CD8-positive, alpha-beta memory T cell (primary cell): ENCODE data around the gene CELF2. TPM values are rescaled to one million over a fixed set of nuclear protein-coding genes. Genes with fewer than 3 reads are reported as not detected.

Source experiments
- CTCF ChIA-PET: fragments of 350-600 bp; sonication (Branson Sonifier 250); formaldehyde crosslinking; loops from one replicate; lab custom pipeline; 2021; ENCODE audit warnings: antibody characterized with exemption; lab: Charles Lee
- POLR2A ChIA-PET: fragments of 350-600 bp; sonication (Branson Sonifier 250); formaldehyde crosslinking; loops from one replicate; lab custom pipeline; 2021; ENCODE audit warnings: antibody characterized with exemption; lab: Charles Lee
- DNase-seq, 5 donors: peaks; one replicate each; pipeline versions ENCODE4 v3.0.0 to v3.0.0-alpha.2; 2020 to 2022; ENCODE audit warnings: mixed read lengths in 1 of 5
- H3K27ac ChIP-seq: one replicate; pipeline ENCODE4 v1.7.0; 2013; ENCODE audit warnings: low read depth, mild to moderate bottlenecking, low read length, moderate library complexity
- H3K27me3 ChIP-seq: 2 replicates; pipeline ENCODE4 v1.7.0; 2013; ENCODE audit warnings: low read length, mild to moderate bottlenecking; ENCODE audit not compliant: insufficient read depth, poor library complexity, severe bottlenecking
- H3K36me3 ChIP-seq: 2 replicates; pipeline ENCODE4 v1.7.0; 2013; ENCODE audit warnings: mild to moderate bottlenecking, low read length, moderate library complexity; ENCODE audit not compliant: insufficient read depth
- H3K4me1 ChIP-seq: 2 replicates; pipeline ENCODE4 v1.7.0; 2013; ENCODE audit warnings: mild to moderate bottlenecking, low read length, moderate library complexity; ENCODE audit not compliant: insufficient read depth
- H3K4me3 ChIP-seq: 2 replicates; pipeline ENCODE4 v1.7.0; 2013; ENCODE audit warnings: mild to moderate bottlenecking, low read length
- H3K9me3 ChIP-seq: 2 replicates; pipeline ENCODE4 v1.7.0; 2013; ENCODE audit warnings: mild to moderate bottlenecking, low read length
- H3K27ac Mint-ChIP-seq, 8 donors: one replicate each; pipeline ENCODE4 v1.8.0; 2020 to 2021; ENCODE audit warnings: mixed read lengths in 8 of 8, mild to moderate bottlenecking in 6 of 8, inconsistent platforms in 3 of 8, moderate library complexity in 3 of 8
- H3K27me3 Mint-ChIP-seq, 2 donors: one replicate each; pipeline ENCODE4 v1.8.0; 2020 to 2021; ENCODE audit warnings: mixed read lengths in 2 of 2, mild to moderate bottlenecking in 1 of 2, moderate library complexity in 1 of 2
- H3K36me3 Mint-ChIP-seq, 3 donors: one replicate each; pipeline ENCODE4 v1.8.0; 2020 to 2021; ENCODE audit warnings: mixed read lengths in 3 of 3, inconsistent platforms in 1 of 3, mild to moderate bottlenecking in 1 of 3
- H3K4me1 Mint-ChIP-seq, 3 donors: one replicate each; pipeline ENCODE4 v1.8.0; 2020 to 2021; ENCODE audit warnings: mixed read lengths in 3 of 3, inconsistent platforms in 1 of 3, mild to moderate bottlenecking in 1 of 3
- H3K4me3 Mint-ChIP-seq, 7 donors: one replicate each; pipeline ENCODE4 v1.8.0; 2020 to 2021; ENCODE audit warnings: mixed read lengths in 7 of 7, mild to moderate bottlenecking in 6 of 7, moderate library complexity in 4 of 7, inconsistent platforms in 2 of 7
- H3K9me3 Mint-ChIP-seq, 5 donors: one replicate each; pipeline ENCODE4 v1.8.0; 2020 to 2022; ENCODE audit warnings: mixed read lengths in 5 of 5, mild to moderate bottlenecking in 3 of 5, moderate library complexity in 2 of 5, inconsistent platforms in 1 of 5
- polyA plus RNA-seq: library from polyadenylated mRNA; unstranded; fragments of 300-500 nt; fragmentation: Illumina TruSeq; gene quantifications from one replicate; pipeline ENCODE4 v1.2.3, GENCODE V29; 2021
- total RNA-seq, 2 experiments: library from RNA; stranded (reverse); gene quantifications; one replicate each; pipeline ENCODE4 v1.2.3, GENCODE V29; 2021

CELF2 gene
- total and polyA plus RNA-seq, 3 experiments from 2014 or later, result 154 to 166 (median 155) TPM

DNA sequence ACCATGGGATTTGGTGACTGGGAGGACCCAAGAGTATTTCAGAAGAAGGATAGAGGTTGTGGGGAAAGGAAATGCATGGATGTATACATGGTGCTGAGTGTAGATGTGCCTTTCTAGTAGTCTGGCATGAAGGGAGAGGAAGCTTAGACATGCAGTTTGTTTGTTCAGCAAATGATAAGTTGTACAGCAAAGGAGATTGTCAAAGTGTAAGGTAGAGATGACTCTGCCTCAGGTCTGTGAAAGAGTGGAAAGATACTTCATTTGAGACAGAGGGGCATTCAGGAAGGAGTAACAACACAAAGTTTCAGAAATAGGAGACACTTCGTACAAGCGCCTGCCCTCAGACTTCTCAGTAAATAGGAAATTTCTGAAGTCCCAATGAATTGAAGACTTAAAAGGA lies 152.3 kb downstream of the CELF2 start:
- peaks cover 23% of the 10 kb centered on the region for H3K36me3 ChIP-seq
- POLR2A ChIA-PET, result interaction anchor here (0.6 to 4.3 kb wide), 7 partner anchors 9 to 39 kb away, joined by 3 to 30 read pairs (median 9); no protein-coding TSS in a partner anchor
- H3K27me3 Mint-ChIP-seq, result peaks cover 0 to 2% of the 10 kb centered on the region in 2 donors
- H3K27ac Mint-ChIP-seq, result no peak overlapping the region
- no peaks in the 10 kb centered on the region for H3K27me3 ChIP-seq
- DNase-seq, result no peak
- H3K9me3 ChIP-seq, result no peaks in the 10 kb centered on the region
- peaks cover 17 to 44% (median 29%) of the 10 kb centered on the region in 3 donors for H3K36me3 Mint-ChIP-seq
- H3K4me1 Mint-ChIP-seq, result peaks cover 0 to 7% (median 6%) of the 10 kb centered on the region in 3 donors
- H3K9me3 Mint-ChIP-seq, result no peaks in the 10 kb centered on the region
- H3K4me1 ChIP-seq, result peaks cover 68% of the 10 kb centered on the region
- H3K27ac ChIP-seq, result peak overlapping the region; percentile 92
- no peak overlapping the region for H3K4me3 Mint-ChIP-seq
- peak overlapping the region; percentile 72 for H3K4me3 ChIP-seq
- CTCF ChIA-PET, result interaction anchor here (1.4 to 13.1 kb wide), 3 partner anchors 22 to 72 kb away, joined by 4 to 288 read pairs (median 4); no protein-coding TSS in a partner anchor

DNA sequence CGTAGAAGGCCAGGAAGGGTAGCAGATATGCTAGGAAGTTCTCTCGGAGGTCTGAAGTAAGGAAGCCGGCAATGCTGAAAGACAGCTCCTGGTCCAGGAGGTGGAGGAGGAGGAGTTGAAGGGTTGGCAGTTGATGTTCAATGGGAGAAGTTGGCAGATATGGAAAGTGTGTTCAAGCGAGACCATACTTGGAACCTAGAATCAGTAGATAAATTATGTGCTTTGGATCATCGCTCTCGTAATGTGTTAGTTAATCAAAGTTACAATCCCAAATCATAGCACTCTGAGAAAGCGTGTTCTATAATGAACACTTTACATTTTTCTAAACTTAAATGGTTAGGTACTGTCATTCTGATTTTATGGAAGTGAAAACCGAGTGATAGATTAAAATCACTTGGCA lies 152.9 kb downstream of the CELF2 start:
- no peak for DNase-seq
- H3K4me3 ChIP-seq, result peak overlapping the region; percentile 72
- Mint-ChIP-seq H3K27me3 (no peaks in the 10 kb centered on the region), H3K36me3 (peaks cover 19 to 45% (median 31%) of the 10 kb centered on the region in 3 donors), H3K4me1 (peaks cover 0 to 7% (median 6%) of the 10 kb centered on the region in 3 donors), H3K4me3 (no peak overlapping the region), H3K27ac (no peak overlapping the region), H3K9me3 (no peaks in the 10 kb centered on the region)
- H3K27ac ChIP-seq, result peak overlapping the region; percentile 92
- no peaks in the 10 kb centered on the region for H3K9me3 ChIP-seq
- H3K4me1 ChIP-seq, result peaks cover 74% of the 10 kb centered on the region
- H3K27me3 ChIP-seq, result no peaks in the 10 kb centered on the region
- ChIA-PET POLR2A (interaction anchor here (0.6 to 4.3 kb wide), 7 partner anchors 8 to 39 kb away, joined by 3 to 30 read pairs (median 9); no protein-coding TSS in a partner anchor), CTCF (interaction anchor here (0.8 to 13.1 kb wide), 4 partner anchors 12 to 71 kb away, joined by 3 to 288 read pairs (median 4); no protein-coding TSS in a partner anchor)
- peaks cover 23% of the 10 kb centered on the region for H3K36me3 ChIP-seq

DNA sequence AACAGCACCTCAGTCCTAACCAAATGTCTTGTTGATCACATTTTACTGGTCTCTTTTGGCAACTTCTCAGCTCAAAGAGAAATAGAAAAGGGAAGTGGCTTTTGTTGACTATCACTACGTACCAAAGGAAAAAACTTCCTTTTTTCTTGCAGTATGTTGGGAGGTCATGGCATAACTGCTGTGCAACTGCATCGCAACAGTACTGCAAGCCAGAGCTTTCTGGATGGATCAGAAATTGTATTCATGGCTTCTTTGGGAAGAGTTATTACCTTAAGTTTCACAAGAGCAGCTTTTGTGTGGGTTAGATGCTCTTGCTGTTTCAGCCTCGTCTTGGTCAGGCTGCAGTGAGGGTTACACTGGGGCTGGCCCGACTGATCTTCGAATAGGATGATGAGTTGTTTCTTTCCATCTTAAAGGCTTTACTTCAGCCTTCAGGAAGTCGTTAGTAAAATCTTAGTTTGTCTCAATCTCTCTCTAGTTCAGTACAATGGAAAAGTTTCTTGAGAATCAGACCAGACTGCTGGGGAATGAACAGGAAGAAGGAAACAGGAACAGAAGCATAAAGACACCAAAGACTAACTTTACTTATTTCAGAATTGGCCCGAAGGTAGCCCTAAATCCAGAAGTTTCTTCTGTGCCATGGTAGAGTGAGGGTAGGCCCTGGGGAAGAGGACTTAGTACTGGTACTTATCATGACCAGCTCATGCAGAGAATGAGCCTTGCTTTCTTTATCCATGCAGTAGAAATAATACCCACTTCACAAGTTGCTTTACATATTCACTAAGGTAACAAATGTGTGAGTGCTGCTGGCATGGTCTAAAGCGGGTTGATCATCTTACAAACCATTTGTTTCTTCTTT lies 153.6 kb downstream of the CELF2 start:
- peak overlapping the region; percentile 92 for H3K27ac ChIP-seq
- peaks cover 81% of the 10 kb centered on the region for H3K4me1 ChIP-seq
- no peak overlapping the region for H3K4me3 Mint-ChIP-seq
- peaks cover 30% of the 10 kb centered on the region for H3K36me3 ChIP-seq
- H3K27me3 ChIP-seq, result no peaks in the 10 kb centered on the region
- H3K4me1 Mint-ChIP-seq, result peaks cover 0 to 7% (median 6%) of the 10 kb centered on the region in 3 donors
- POLR2A ChIA-PET, result interaction anchor here (1.7 to 9.7 kb wide), 6 partner anchors 7 to 38 kb away, joined by 6 to 116 read pairs (median 15); no protein-coding TSS in a partner anchor
- H3K36me3 Mint-ChIP-seq, result peaks cover 19 to 47% (median 31%) of the 10 kb centered on the region in 3 donors
- peak overlapping the region; percentile 72 for H3K4me3 ChIP-seq
- no peaks in the 10 kb centered on the region for H3K9me3 Mint-ChIP-seq
- peak overlapping the region in 1 of 8 donors; percentile 8 for H3K27ac Mint-ChIP-seq
- H3K27me3 Mint-ChIP-seq, result no peaks in the 10 kb centered on the region
- peak in 1 of 5 donors; percentile 31 for DNase-seq
- no peaks in the 10 kb centered on the region for H3K9me3 ChIP-seq
- CTCF ChIA-PET, result interaction anchor here (0.8 to 13.1 kb wide), 5 partner anchors 10 to 71 kb away, joined by 3 to 288 read pairs (median 4); no protein-coding TSS in a partner anchor

- H3K9me3 Mint-ChIP-seq, result no peaks in the 10 kb centered on the region
- peak overlapping the region; percentile 44 for H3K27ac ChIP-seq
- H3K4me3 ChIP-seq, result peak overlapping the region; percentile 72
- POLR2A ChIA-PET, result interaction anchor here (0.8 to 9.7 kb wide), 4 partner anchors 8 to 28 kb away, joined by 3 to 116 read pairs (median 8); no protein-coding TSS in a partner anchor
- DNase-seq, result no peak
- H3K36me3 Mint-ChIP-seq, result peaks cover 5 to 51% (median 25%) of the 10 kb centered on the region in 3 donors
- H3K27ac Mint-ChIP-seq, result peak overlapping the region in 1 of 8 donors; percentile 98
- H3K36me3 ChIP-seq, result peaks cover 34% of the 10 kb centered on the region
- peaks cover 0 to 5% (median 0%) of the 10 kb centered on the region in 3 donors for H3K4me1 Mint-ChIP-seq
- CTCF ChIA-PET, result interaction anchor here (1.3 to 13.1 kb wide), 4 partner anchors 9 to 59 kb away, joined by 4 to 288 read pairs (median 8); no protein-coding TSS in a partner anchor
- no peaks in the 10 kb centered on the region for H3K9me3 ChIP-seq
- H3K4me1 ChIP-seq, result peaks cover 99% of the 10 kb centered on the region
- H3K27me3 Mint-ChIP-seq, result no peaks in the 10 kb centered on the region
- H3K27me3 ChIP-seq, result no peaks in the 10 kb centered on the region
- no peak overlapping the region for H3K4me3 Mint-ChIP-seq
Measured at GRCh38 chr10:11173042-11173441, 155.4 kb downstream of the CELF2 start.

DNA sequence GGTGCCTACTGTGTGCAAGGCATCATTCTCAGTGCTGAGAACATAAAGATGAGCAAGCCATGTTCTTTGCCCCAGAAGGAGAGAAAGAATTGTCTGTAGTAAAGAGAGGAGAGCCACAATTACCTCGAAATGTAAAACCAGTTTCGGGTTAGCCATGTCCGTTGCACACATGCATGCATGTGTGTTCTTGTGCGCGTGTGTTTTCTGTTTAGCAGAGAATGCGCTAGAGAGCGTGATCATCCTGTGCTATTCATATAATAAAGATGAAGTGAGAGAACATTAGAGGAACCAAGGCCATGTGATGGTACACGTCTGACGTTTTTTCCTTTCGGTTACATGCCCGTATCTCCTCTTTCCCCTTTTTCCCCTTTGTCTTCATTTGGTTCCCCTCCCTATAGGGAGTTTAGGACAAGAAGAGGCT lies 158.2 kb downstream of the CELF2 start:
- H3K36me3 ChIP-seq, result peaks cover 34% of the 10 kb centered on the region
- H3K36me3 Mint-ChIP-seq, result peaks cover 5 to 70% (median 30%) of the 10 kb centered on the region in 3 donors
- H3K4me1 ChIP-seq, result peaks cover 98% of the 10 kb centered on the region
- H3K9me3 Mint-ChIP-seq, result no peaks in the 10 kb centered on the region
- POLR2A ChIA-PET, result interaction anchor here (9.7 kb wide), 1 partner anchor 11 kb away, joined by 116 read pairs; no protein-coding TSS in a partner anchor
- CTCF ChIA-PET, result interaction anchor here (1.0 to 13.1 kb wide), 4 partner anchors 10 to 94 kb away, joined by 4 to 288 read pairs (median 61); no protein-coding TSS in a partner anchor
- no peaks in the 10 kb centered on the region for H3K27me3 ChIP-seq
- H3K9me3 ChIP-seq, result no peaks in the 10 kb centered on the region
- peak overlapping the region; percentile 65 for H3K27ac ChIP-seq
- peak overlapping the region in 1 of 8 donors; percentile 95 for H3K27ac Mint-ChIP-seq
- no peak for DNase-seq
- H3K4me1 Mint-ChIP-seq, result peaks cover 0 to under 1% (median 0%) of the 10 kb centered on the region in 3 donors
- H3K27me3 Mint-ChIP-seq, result no peaks in the 10 kb centered on the region
- peak overlapping the region in 2 of 7 donors; percentile 78 to 89 for H3K4me3 Mint-ChIP-seq
- peak overlapping the region; percentile 53 for H3K4me3 ChIP-seq

- peak overlapping the region in 2 of 7 donors; percentile 78 to 89 for H3K4me3 Mint-ChIP-seq
Measured at GRCh38 chr10:11176746-11177145, 159.1 kb downstream of the CELF2 start.

GRCh38 chr10:11177381-11177780 lies 159.7 kb downstream of the CELF2 start:
- H3K27ac ChIP-seq, result peak overlapping the region; percentile 69
- peak overlapping the region; percentile 42 for H3K4me3 ChIP-seq
- H3K27ac Mint-ChIP-seq, result peak overlapping the region in 1 of 8 donors; percentile 96
- peaks cover 9 to 84% (median 35%) of the 10 kb centered on the region in 3 donors for H3K36me3 Mint-ChIP-seq
- ChIA-PET POLR2A (interaction anchor here (1.2 to 9.7 kb wide), 4 partner anchors 8 to 32 kb away, joined by 7 to 116 read pairs (median 24); no protein-coding TSS in a partner anchor), CTCF (interaction anchor here (1.2 to 10.2 kb wide), 4 partner anchors 11 to 63 kb away, joined by 3 to 117 read pairs (median 20); no protein-coding TSS in a partner anchor)
- no peaks in the 10 kb centered on the region for H3K9me3 Mint-ChIP-seq
- H3K4me3 Mint-ChIP-seq, result peak overlapping the region in 3 of 7 donors; percentile 69 to 89 (median 78)
- peaks cover 0 to 16% (median 0%) of the 10 kb centered on the region in 3 donors for H3K4me1 Mint-ChIP-seq
- peaks cover 98% of the 10 kb centered on the region for H3K4me1 ChIP-seq
- no peaks in the 10 kb centered on the region for H3K9me3 ChIP-seq
- peaks cover 29% of the 10 kb centered on the region for H3K36me3 ChIP-seq
- H3K27me3 Mint-ChIP-seq, result no peaks in the 10 kb centered on the region
- no peak for DNase-seq
- H3K27me3 ChIP-seq, result no peaks in the 10 kb centered on the region

More at GRCh38 chr10:11176746-11177145, 159.1 kb downstream of the CELF2 start:
- Mint-ChIP-seq H3K36me3 (peaks cover 5 to 79% (median 35%) of the 10 kb centered on the region in 3 donors), H3K27me3 (no peaks in the 10 kb centered on the region), H3K4me1 (peaks cover 0 to 9% (median 0%) of the 10 kb centered on the region in 3 donors), H3K9me3 (no peaks in the 10 kb centered on the region), H3K27ac (peak overlapping the region in 1 of 8 donors; percentile 95)
- Histone ChIP-seq H3K9me3 (no peaks in the 10 kb centered on the region), H3K4me1 (peaks cover 98% of the 10 kb centered on the region), H3K36me3 (peaks cover 30% of the 10 kb centered on the region), H3K4me3 (peak overlapping the region; percentile 53), H3K27ac (peak overlapping the region; percentile 65), H3K27me3 (no peaks in the 10 kb centered on the region)
- POLR2A ChIA-PET, result interaction anchor here (0.6 to 9.7 kb wide), 4 partner anchors 12 to 31 kb away, joined by 3 to 116 read pairs (median 12); no protein-coding TSS in a partner anchor
- CTCF ChIA-PET, result interaction anchor here (0.8 to 10.2 kb wide), 6 partner anchors 11 to 94 kb away, joined by 3 to 117 read pairs (median 4); no protein-coding TSS in a partner anchor
- DNase-seq, result peak in 3 of 5 donors; percentile 51 to 61 (median 55)
